Measurements from ENCODE around the gene FEZF1.

- TF ChIP-seq POLR2A (IDR thresholded peaks at IDR 0.05) (no peak), CTCF (IDR thresholded peaks at IDR 0.05) (no peak)
Observed at GRCh38 chr7:122260336-122260735, 44.2 kb downstream of the FEZF1 start.
